HG03060 (cell line): ENCODE measurements around the gene SNX6.
"Not testable (repeated sequence)": the region's sequence is repeated elsewhere in the genome, so short reads cannot be mapped to it uniquely, and the experiment has no call there.

Source experiments
- ATAC-seq: cut with Tn5 transposase; IDR thresholded peaks from one replicate; pipeline ENCODE4 v1.9.1; 2021; ENCODE audit warnings: low read depth, moderate number of reproducible peaks; ENCODE audit not compliant: unreplicated experiment

SNX6 gene

DNA sequence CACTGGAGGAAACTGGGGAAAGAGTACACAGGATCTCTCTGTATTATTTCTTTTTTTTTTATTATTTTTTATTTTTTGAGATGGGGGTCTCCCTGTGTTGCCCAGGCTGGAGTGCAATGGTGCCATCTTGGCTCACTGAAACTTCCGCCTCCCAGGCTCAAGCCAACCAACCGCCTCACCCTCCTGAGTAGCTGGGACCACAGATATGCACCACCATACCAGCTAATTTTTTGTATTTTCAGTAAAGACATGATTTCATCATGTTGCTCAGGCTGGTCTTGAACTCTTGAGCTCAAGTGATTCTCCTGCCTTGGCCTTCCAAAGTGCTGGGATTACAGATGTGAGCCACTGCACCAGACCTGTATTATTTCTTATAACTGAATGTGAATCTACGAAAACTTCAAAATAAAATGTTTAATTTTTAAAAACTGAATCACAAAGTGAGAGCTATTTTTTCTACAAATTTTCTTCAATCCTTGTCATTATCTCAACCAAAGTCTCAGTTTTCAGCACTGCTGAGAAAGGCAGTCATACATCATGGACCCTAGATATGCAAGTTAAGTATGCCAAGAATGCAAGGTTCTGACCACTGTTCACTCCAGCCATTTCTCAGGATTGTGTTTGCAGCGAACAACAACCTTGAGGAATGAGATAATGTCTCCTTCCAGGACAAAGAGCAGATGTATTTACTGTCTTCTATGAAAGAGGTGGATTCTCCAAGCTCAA, 92.8 kb downstream of the SNX6 start:
- no peak for ATAC-seq

- ATAC-seq: no peak
Measured at GRCh38 chr14:34527591-34527990, 102.4 kb downstream of the SNX6 start.

- ATAC-seq: not testable (repeated sequence)
Measured at GRCh38 chr14:34524216-34524615, 105.7 kb downstream of the SNX6 start.

- ATAC-seq: no peak
Measured at GRCh38 chr14:34522496-34522895, 107.5 kb downstream of the SNX6 start.

DNA sequence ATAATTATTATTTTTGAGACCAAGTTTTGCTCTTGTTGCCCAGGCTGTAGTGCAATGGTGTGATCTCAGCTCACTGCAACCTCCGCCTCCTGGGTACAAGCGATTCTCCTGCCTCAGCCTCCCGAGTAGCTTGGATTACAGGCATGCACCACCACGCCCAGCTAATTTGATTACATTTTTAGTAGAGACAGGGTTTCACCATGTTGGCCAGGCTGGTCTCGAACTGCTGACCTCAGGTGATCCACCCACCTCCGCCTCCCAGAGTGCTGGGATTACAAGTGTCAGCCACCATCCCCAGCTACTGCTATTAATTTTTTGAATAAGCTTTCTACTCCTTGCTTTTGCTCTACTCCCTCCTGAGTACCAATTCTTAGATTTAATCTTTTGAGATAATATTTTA, 108.9 kb downstream of the SNX6 start:
- ATAC-seq: not testable (repeated sequence)

- not testable (repeated sequence) for ATAC-seq
Measured at GRCh38 chr14:34520304-34520970, 109.5 kb downstream of the SNX6 start.
